ENCODE measurements around the gene BCL2.

The BCL2 gene

DNA sequence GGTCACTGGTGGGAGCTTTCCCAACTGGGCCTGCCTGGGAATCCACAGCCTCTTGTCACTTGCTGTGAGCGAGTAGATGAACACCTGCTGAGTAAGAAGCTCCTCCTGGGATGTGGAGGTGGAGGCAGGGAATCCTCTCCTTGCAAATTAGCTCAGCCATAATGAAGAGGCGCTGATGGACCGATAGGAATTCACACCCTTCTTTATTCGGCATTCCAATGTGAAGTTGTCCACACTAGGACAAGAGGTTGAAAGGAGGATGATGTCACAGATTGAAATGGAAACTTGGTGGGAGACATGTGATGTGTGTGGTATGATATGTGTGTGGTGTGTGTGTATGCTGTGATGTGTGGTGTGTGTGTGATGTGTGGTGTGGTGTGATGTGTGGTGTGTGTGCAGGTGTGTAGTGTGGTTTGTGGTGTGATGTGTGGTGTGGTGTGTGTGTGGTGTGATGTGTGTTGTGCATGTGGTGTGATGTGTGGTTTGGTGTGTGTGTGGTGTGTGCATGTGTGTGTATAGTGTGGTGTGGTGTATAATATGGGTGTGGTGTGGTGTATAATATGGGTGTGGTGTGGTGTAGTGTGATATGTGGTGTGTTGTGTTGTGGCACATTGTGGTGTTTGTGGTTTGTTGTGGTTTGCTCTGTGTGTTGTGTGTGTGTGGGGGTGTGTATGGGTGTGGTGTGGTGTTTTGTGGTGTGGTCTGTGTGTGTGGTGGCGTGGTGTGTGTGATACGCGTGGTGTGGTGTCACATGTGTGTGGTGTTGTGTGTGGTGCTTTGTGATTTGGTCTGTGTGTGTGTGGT is 216.4 kb downstream of the BCL2 start:
- no peak for DNase-seq

DNA sequence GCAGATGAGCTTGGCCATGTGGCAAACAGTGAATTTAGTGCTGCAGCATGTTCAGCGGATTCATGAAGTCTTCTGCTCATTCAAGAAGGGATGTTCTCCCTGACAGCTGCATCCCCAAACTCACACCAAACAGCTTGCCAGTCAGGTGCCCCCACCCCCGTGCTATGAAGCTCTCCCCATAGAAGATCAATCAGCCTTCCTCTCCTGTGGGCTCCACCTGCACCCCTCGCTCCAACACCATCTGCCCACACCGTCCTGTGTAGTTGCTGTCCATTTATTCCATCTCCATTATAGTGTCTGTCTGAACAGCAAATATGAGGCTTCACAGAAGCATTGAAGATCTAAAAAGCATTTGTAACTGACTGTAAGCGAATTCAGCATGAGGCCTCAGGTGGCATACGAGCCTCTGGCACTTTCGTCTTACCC is 218.9 kb downstream of the BCL2 start:
- no peak for DNase-seq

DNA sequence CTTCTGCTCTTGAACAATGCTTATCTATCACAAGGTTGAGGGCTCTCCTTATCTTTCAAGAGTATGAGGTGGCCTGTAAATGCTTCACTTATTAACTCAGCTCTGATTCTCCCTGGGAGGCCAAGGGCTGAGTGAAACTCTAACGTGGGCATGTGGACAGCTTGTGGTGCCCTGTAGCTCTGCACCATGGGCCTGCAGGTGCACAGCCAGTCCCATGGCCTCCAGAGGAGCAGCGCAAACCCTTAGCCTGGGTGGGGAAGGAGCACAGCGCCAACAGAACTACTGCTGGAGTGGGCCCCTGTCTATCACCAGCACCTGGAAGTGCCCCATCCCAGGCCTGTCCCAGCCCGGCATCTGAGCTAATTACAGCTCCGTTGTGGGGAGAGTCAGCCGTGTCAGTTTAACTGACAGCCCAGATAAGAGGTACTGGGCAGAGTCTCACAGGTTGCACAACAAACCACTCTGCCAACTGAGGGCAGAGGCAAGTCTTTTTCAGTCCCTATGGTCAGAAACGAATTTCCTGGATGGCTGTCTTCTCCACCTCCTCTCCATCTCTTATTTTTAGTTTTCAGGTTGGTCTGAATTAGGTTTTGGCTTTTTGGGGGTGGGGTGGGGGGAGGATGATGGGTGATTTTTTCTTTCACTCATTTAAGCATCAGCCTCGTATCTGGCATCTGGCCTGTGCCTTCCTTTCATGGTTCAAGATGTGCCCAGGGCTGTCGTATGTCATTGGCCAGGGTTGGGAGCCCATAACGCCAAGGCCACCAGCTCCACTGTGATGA is 219.5 kb downstream of the BCL2 start:
- DNase-seq: no peak

- DNase-seq: no peak
Observed at GRCh38 chr18:63099091-63099840, 220.3 kb downstream of the BCL2 start.

DNA sequence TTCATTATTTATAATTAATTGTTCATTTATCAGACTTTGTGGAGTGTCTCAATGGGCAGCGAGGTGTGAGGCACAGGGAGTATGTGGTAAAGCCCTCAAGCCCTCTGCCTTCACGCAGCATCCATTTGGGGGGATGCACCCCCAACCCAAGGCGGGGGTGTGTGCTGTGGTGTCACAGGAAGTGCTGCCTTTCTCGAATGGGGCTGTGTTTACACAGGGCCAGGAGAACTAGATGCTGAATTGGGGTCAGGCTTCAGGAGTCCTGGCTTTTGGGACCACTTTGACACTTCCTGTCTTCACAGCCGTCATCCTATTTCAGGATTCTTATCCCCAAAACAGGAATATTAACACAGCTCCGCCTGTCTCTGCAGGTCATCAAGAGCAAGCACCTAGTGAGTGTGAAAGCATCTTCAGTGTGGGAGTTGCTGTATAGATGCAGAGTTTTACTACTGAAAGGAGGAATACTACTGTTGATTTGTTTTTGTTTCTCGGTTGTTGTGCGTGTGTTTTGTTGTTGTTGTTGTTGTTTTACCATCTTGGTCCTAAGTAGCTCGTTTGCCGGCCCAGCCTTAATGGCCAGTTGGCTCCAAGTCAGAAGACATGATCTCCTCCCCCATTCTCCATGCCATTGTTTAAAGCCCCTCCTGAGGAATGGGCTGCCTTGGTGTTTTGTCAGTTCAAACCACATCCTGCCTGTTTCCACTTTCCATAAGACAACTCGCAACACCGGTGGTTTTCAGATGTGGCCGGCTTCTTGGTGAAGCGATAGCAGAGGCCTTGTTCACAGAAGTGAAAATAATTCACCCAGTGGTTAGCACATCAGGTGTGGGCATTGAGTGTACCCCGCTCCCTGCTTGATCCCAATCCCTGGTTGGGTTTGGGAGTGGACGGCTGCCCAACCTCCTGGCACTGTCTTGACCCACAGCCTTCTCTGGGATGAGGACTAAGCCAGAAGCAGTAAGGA is 221.3 kb downstream of the BCL2 start:
- peak; percentile 35 for DNase-seq

DNA sequence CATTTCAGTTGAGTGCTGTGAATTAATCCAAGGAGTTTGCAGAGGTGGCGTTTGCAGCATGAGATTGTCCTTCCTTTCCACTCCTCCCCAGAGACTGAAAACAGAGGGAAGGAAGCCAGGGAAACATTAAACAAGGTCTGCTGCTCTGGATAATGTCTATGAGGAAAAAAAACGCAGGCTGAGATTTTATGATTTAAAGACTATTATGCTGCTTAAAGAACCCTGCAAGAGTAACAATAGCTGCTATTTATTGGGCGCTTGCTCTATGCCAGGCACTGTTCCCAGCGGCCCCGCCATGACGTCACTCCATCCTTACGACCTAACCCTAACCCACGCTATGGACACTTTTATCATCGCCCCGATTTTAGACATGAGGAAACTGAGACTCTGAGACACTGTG is 222.4 kb downstream of the BCL2 start:
- no peak for DNase-seq

DNA sequence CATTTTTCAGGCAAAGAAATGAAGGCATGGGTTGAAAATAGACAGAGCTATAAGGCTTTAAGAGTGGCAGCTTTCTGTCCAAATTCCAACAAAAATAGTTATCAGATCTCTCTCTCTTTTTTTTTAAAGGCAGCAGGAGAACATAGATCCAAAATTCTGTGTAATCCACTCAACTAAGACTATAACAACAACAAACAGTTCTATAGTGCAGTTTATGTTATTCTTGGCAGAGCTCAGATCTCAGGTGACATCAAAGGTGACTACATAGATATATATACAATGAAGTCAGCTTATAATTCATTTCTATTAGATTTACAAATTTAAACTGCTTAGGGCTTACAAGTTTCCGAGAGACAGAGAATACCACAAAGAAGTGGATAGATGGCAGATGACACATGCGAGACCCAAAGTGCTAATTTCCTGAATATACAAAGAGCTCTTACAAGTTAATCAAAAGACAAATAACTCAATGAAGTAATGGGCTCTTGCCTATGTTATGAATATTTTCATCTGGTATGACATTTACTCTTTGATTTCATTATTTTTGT is 223.2 kb downstream of the BCL2 start:
- no peak for DNase-seq

- DNase-seq: no peak
Observed at GRCh38 chr18:63095768-63096167, 223.8 kb downstream of the BCL2 start.

DNA sequence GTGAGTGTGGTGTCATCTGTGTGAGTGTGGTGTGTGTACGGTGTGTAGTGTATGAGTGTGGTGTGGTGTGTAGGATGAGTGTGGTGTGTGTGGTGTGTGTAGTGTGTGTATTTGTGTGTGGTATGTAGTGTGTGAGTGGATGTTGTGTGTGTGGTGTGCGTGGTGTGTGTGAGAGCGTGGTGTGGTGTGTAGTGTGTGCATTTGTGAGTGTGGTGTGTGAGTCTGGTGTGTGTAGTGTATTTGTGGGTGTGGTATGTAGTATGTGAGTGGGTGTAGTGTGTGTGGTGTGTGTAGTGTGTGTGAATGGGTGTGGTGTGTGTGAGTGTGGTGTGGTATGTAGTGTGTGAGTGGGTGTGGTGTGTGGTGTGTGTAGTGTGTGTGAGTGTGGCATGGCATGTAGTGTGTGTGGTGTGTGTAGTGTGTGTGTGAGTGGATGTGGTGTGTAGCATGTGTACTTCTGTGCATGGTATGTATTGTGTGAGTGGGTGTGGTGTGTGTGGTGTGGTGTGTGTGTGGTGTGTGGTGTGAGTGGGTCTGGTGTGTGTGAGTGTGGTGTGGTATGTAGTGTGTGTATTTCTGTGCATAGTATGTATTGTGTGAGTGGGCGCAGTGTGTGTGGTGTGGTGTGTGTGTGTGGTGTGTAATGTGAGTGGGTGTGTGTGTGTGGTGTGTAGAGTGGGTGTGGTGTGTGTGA is 227.8 kb downstream of the BCL2 start:
- DNase-seq: no peak

DNA sequence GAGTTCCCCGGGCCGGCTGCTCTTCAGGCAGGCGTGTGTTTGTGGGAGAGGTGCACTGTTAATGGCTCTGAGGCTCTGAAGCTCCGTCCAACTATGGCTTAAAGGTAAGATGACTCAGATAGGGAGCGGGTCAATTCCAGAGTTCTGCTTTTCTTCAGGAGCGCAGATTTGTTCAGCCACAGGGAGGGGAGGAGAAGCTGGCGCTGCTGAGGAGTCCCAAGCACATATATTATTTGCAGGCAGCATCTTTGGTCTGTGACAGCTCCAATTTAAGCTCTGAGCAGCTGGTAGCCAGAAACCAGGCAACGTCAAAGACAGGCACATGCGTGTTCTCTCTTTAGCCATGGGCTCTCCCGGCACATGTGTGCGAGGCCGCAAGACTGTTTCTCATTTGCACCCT is 229.2 kb downstream of the BCL2 start:
- DNase-seq: no peak

- DNase-seq: no peak
Observed at GRCh38 chr18:63089041-63089440, 230.5 kb downstream of the BCL2 start.

DNA sequence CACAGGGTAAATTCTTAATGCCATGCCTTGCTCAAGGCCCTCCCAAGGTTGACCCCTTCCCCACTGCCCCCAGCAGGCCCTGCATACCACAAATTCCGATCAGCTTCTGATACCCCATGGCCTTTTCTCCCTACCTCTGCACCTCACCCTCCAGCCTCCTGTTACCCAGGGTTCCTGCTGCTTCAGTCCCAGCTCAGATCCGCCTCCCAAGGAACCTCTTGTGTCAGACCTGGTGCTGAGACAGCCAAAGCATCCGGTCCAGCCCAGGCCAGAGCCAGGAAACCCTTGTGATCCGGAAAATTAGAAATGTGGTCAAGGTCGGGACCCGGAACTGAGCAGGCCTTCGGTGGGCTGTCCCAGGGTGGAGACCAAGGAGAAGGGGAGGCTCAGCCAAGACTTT is 231.3 kb downstream of the BCL2 start:
- no peak for DNase-seq

GRCh38 chr18:63087421-63088230 is 231.9 kb downstream of the BCL2 start:
- no peak for DNase-seq

- no peak for DNase-seq
Observed at GRCh38 chr18:63085611-63086010, 234.0 kb downstream of the BCL2 start.

DNA sequence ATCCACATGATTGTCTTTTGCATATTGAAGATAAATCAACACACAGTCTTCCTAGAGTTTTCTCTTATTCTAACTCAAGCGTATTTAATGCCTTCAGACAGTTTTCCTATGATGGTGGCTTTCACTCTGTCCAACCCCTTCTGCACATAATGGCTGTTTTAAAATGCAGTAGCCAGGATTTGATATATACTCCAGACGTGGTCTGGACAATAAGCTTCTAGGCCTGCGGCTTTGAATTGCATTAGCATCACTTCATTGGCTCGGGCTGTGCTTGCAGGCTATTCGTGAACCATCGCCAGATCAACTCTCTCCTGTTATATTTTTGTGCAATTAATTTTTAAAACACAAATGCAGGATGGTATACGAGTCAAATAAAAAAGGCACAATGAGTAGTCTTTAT is 235.3 kb downstream of the BCL2 start:
- no peak for DNase-seq

DNA sequence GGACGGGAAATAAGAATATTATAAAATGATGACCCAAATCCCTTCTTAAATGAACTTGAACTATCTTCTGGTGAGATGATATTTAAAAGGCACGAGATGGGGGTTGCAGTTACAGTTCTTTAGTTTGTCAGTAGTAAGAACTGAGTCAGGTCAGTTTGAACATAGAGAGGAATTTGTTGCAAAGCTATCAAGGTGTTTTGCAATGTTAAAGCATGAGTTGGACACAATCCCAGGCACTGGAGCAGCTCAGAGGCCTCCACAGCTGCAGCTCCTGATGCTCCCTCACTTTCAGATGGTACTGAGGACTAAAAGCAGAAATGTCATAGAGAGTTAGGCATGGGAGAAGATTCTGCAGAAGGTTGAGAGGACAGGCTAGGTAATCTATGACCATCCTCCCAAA is 236.0 kb downstream of the BCL2 start:
- no peak for DNase-seq

DNA sequence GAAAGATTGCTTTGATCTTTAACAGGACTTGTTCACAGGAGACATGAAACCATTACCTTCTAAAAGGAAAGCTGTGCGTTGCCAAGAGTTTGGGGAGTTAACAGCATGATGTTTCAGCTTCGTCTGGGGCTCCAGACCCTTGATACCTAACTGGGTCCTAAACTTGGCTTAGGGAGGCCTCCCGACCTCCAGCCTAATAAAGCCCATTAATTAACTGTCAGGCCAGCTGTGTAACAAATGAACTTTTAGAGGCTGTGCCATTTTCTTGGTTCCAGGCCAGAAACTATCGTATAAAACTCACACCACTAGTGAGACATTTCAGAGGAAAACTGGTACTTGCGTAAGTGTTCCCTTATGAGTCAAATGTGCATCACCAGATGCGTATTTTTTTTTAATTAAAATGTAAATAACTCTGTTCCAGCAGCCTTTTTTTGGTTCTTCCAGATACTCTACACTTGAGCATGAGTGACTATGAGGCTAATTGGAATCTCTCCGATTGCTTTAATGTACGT is 236.5 kb downstream of the BCL2 start:
- DNase-seq: no peak

- no peak for DNase-seq
Observed at GRCh38 chr18:63082366-63083019, 237.1 kb downstream of the BCL2 start.

GRCh38 chr18:63079114-63079513 is 240.5 kb downstream of the BCL2 start:
- no peak for DNase-seq

- no peak for DNase-seq
Observed at GRCh38 chr18:63078471-63078870, 241.1 kb downstream of the BCL2 start.
